HG03045 (cell line): Measurements from ENCODE around the gene NEDD8.

ENCODE experiments used
- ATAC-seq: cut with Tn5 transposase; IDR thresholded peaks from one replicate; pipeline ENCODE4 v1.9.1; 2021; ENCODE audit warnings: mild to moderate bottlenecking, moderate library complexity; ENCODE audit not compliant: unreplicated experiment

The NEDD8 gene

GRCh38 chr14:24198814-24199524, 33.2 kb downstream of the NEDD8 start:
- ATAC-seq, result no peak

- no peak for ATAC-seq
Observed at GRCh38 chr14:24197056-24197450, 35.1 kb downstream of the NEDD8 start.

GRCh38 chr14:24196071-24197055, 35.8 kb downstream of the NEDD8 start:
- peak; percentile 5 for ATAC-seq

GRCh38 chr14:24195186-24196070, 36.7 kb downstream of the NEDD8 start, which contains the start of gene TM9SF1:
TSS of gene TM9SF1 (minus strand) at chr14:24195441. CDS start at chr14:24195019, 422 bp downstream.
- ATAC-seq, result peak; percentile 85

- no peak for ATAC-seq
Observed at GRCh38 chr14:24194873-24195185, 37.3 kb downstream of the NEDD8 start.

- ATAC-seq, result no peak
Observed at GRCh38 chr14:24194186-24194872, 37.8 kb downstream of the NEDD8 start.

- no peak for ATAC-seq
Observed at GRCh38 chr14:24192933-24193332, 39.2 kb downstream of the NEDD8 start.

GRCh38 chr14:24190416-24190815, 41.8 kb downstream of the NEDD8 start:
- no peak for ATAC-seq

GRCh38 chr14:24189460-24189859, 42.7 kb downstream of the NEDD8 start:
- no peak for ATAC-seq

GRCh38 chr14:24189059-24189375, 43.1 kb downstream of the NEDD8 start:
- ATAC-seq, result no peak

- ATAC-seq, result peak; percentile 83
Observed at GRCh38 chr14:24188251-24189058, 43.7 kb downstream of the NEDD8 start, which contains the start of gene IPO4. TSS of gene IPO4 (minus strand) at chr14:24188816. CDS start at chr14:24188787, 29 bp downstream.

- ATAC-seq, result no peak
Observed at GRCh38 chr14:24187539-24187915, 44.6 kb downstream of the NEDD8 start.

- ATAC-seq, result no peak
Observed at GRCh38 chr14:24186831-24187538, 45.2 kb downstream of the NEDD8 start.

GRCh38 chr14:24185741-24186140, 46.4 kb downstream of the NEDD8 start:
- ATAC-seq, result no peak

- no peak for ATAC-seq
Observed at GRCh38 chr14:24185026-24185425, 47.1 kb downstream of the NEDD8 start.

- ATAC-seq, result no peak
Observed at GRCh38 chr14:24184104-24184970, 47.8 kb downstream of the NEDD8 start.

GRCh38 chr14:24183014-24183481, 49.1 kb downstream of the NEDD8 start:
- no peak for ATAC-seq
